ENCODE data around the gene TTC14. TPM values are rescaled to one million over a fixed set of nuclear protein-coding genes. Genes with fewer than 3 reads are reported as not detected.
A peak's percentile ranks its signal among the peaks of the same experiment; 100 is the strongest.

TTC14 gene
- total RNA-seq, 4 donors from 2014 or later, result 67.7 to 81.3 (median 71.4) TPM

DNA sequence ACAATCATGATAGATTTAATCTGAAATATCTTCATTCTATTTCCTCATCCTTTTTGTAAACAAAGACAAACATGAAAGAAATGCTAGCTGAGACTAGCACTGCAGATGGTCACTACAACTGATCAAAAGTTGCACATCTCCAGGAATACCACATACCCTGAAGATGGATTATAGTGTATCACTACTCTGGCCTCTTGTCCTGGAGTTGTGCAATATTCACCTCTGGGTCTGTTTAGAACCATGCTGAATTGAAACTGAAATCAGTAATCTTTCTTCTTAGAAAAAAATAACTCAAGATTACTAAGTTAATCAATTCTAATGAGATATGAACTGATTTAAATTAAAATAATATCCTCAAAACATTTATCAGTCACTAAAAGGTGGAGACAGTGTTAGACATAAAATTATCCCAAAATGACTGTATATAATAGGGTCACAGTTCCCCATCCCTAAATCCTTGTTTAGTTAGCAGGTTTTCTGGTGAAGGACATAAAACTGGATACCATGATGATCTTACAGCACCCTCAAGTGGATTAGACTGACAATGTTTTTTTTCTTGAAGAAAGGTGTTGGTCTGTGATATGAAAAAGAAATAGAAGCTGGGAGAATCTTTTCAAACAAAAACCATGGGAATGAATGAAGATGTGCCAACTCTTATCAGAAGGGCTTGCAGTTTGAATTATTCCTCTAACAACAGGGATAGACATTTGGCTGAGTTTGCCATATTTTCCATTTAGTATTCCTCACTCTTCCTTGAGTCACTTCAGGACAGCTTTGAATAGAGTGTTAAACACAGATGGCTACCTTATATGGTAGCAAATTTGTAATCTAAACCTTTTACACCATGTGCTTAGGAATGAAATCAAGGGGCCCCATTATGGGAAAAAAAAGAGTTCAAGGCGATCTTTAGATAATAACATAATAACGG, 7.1 kb upstream of the TTC14 start:
- Histone ChIP-seq H3K4me1 (no peaks in the 10 kb centered on the region), H3K4me3 (replicated peaks in 1 of 3) (no peak overlapping the region), H3K36me3 (no peaks in the 10 kb centered on the region), H3K9me3 (no peaks in the 10 kb centered on the region), H3K27ac (no peak overlapping the region), H3K27me3 (no peaks in the 10 kb centered on the region)
- TF ChIP-seq CTCF (IDR thresholded peaks at IDR 0.05) (no peak), POLR2A (IDR thresholded peaks at IDR 0.05) (no peak)
- 80 to 81% methylated on average over 2 of the region's 2 CpGs for WGBS, 2 donors
- DNase-seq, result no peak
- intact Hi-C loops (cut with DNase I), result no loop called here

DNA sequence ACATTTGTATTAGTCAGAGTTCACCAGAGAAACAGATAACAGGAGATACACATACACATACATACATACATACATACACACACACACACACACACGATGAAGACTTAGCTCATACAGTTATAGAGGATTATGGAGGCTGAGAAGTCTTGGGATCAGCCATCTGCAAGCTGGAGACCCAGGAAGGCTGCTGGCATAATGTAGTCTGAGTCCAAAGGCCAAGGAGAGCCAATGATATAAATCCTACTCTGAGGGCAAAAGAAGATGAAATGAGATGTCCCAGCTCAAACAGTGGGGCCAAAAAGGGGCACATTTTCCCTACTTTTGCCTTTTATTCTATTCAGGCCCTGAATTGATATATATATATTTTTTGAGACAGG, 6.4 kb upstream of the TTC14 start:
- no peak overlapping the region for H3K27ac ChIP-seq
- TF ChIP-seq CTCF (IDR thresholded peaks at IDR 0.05) (no peak), POLR2A (IDR thresholded peaks at IDR 0.05) (no peak)
- no peak overlapping the region for H3K4me3 ChIP-seq (replicated peaks in 1 of 3)
- no peaks in the 10 kb centered on the region for H3K27me3 ChIP-seq
- 52 to 55% methylated on average over 1 of the region's 1 CpG for WGBS, 2 donors
- no peaks in the 10 kb centered on the region for H3K4me1 ChIP-seq
- intact Hi-C loops (cut with DNase I), result no loop called here
- no peaks in the 10 kb centered on the region for H3K9me3 ChIP-seq
- no peak for DNase-seq
- H3K36me3 ChIP-seq, result no peaks in the 10 kb centered on the region

DNA sequence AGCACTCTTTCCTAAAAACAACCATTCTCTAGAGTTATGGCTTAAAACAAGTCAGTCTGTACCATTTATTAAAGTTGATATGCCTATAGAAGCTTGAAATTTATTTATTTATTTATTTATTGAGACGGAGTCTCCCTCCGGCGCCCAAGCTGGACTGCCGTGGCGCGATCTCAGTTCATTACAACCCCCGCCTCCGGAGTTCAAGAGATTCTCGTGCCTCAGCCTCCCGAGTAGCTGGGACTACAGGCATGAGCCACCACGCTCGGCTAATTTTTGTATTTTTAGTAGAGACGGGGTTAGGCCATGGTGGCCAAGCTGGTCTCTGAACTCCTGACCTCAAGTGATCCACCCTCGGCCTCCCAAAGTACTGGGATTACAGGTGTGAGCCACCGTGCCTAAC, 1.5 kb upstream of the TTC14 start:
- Histone ChIP-seq H3K27ac (no peak overlapping the region), H3K36me3 (peaks cover 7 to 11% of the 10 kb centered on the region in 2 donors), H3K9me3 (no peaks in the 10 kb centered on the region), H3K4me1 (peaks cover 8 to 10% of the 10 kb centered on the region in 2 donors), H3K27me3 (no peaks in the 10 kb centered on the region), H3K4me3 (replicated peaks in 1 of 3) (no peak overlapping the region)
- 94 to 95% methylated on average over 15 of the region's 15 CpGs for WGBS, 2 donors
- TF ChIP-seq POLR2A (IDR thresholded peaks at IDR 0.05) (no peak), CTCF (IDR thresholded peaks at IDR 0.05) (no peak)
- intact Hi-C loops (cut with DNase I), result no loop called here
- no peak for DNase-seq

- Histone ChIP-seq H3K4me3 (replicated peaks in 1 of 3) (no peak overlapping the region), H3K4me1 (no peaks in the 10 kb centered on the region), H3K36me3 (peaks cover 40 to 53% of the 10 kb centered on the region in 2 donors), H3K27me3 (no peaks in the 10 kb centered on the region), H3K27ac (no peak overlapping the region), H3K9me3 (no peaks in the 10 kb centered on the region)
- intact Hi-C loops (cut with DNase I), result no loop called here
- no peak for DNase-seq
- TF ChIP-seq POLR2A (IDR thresholded peaks at IDR 0.05) (no peak), CTCF (IDR thresholded peaks at IDR 0.05) (no peak)
- WGBS, 2 donors, result 92 to 93% methylated on average over 1 of the region's 1 CpG
These were observed 9.0 kb downstream of the TTC14 start for GRCh38 chr3:180611006-180611405.

- H3K36me3 ChIP-seq, result peaks cover 27 to 39% of the 10 kb centered on the region in 2 donors
- intact Hi-C loops (cut with DNase I), result no loop called here
- no peaks in the 10 kb centered on the region for H3K4me1 ChIP-seq
- TF ChIP-seq CTCF (IDR thresholded peaks at IDR 0.05) (no peak), POLR2A (IDR thresholded peaks at IDR 0.05) (no peak)
- no peaks in the 10 kb centered on the region for H3K9me3 ChIP-seq
- no peak overlapping the region for H3K4me3 ChIP-seq (replicated peaks in 1 of 3)
- H3K27me3 ChIP-seq, result no peaks in the 10 kb centered on the region
- peak; percentile 5 to 13 for DNase-seq
- 80 to 84% methylated on average over 5 of the region's 5 CpGs for WGBS, 2 donors
- H3K27ac ChIP-seq, result no peak overlapping the region
These were observed 10.4 kb downstream of the TTC14 start for GRCh38 chr3:180612364-180612763.

Measured in thyroid gland (tissue), 4 donors.